Measurements from ENCODE around the gene LMNA.

DNA sequence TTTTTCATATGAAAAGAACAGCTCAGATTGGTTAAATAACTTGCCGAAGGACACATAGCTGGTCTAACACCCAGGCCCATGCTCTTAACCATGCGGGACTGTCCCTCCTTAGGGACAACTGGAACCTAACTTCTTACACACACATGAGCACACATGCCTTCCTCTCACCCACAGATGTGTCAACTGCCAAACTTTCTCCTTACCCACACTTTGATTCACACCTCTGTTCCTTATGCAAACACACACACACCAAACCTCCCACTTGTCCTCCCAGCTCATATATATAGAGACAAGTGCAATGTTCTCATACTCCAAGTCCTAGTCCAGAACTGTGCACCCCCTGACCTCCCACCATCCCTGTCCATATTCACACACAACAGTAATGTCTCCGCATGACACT, 49.3 kb upstream of the LMNA start:
- TF ChIP-seq POLR2AphosphoS5 (IDR thresholded peaks at IDR 0.05; ENCODE audit: low read depth, low read length) = no peak
- TF ChIP-seq, protein P1, sequence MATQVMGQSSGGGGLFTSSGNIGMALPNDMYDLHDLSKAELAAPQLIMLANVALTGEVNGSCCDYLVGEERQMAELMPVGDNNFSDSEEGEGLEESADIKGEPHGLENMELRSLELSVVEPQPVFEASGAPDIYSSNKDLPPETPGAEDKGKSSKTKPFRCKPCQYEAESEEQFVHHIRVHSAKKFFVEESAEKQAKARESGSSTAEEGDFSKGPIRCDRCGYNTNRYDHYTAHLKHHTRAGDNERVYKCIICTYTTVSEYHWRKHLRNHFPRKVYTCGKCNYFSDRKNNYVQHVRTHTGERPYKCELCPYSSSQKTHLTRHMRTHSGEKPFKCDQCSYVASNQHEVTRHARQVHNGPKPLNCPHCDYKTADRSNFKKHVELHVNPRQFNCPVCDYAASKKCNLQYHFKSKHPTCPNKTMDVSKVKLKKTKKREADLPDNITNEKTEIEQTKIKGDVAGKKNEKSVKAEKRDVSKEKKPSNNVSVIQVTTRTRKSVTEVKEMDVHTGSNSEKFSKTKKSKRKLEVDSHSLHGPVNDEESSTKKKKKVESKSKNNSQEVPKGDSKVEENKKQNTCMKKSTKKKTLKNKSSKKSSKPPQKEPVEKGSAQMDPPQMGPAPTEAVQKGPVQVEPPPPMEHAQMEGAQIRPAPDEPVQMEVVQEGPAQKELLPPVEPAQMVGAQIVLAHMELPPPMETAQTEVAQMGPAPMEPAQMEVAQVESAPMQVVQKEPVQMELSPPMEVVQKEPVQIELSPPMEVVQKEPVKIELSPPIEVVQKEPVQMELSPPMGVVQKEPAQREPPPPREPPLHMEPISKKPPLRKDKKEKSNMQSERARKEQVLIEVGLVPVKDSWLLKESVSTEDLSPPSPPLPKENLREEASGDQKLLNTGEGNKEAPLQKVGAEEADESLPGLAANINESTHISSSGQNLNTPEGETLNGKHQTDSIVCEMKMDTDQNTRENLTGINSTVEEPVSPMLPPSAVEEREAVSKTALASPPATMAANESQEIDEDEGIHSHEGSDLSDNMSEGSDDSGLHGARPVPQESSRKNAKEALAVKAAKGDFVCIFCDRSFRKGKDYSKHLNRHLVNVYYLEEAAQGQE (IDR thresholded peaks at IDR 0.05; ENCODE audit: insufficient read depth in 1 of 2, low read depth in 2 of 2, low read length in 2 of 2) = no peak
- TF ChIP-seq SIN3A (IDR thresholded peaks at IDR 0.05; ENCODE audit: borderline replicate concordance, insufficient read depth, low read length) = no peak
- no peak for TF ChIP-seq TAF1 (IDR thresholded peaks at IDR 0.05; ENCODE audit: borderline replicate concordance, insufficient read depth, low read length)
- TF ChIP-seq FOXP2 (optimal IDR thresholded peaks at IDR 0.05; ENCODE audit: borderline replicate concordance, extremely low read depth, extremely low read length, insufficient read depth) = no peak

All from PFSK-1 (cell line).